ENCODE measurements around the gene BEAN1. TPM values are rescaled to one million over a fixed set of nuclear protein-coding genes. Genes with fewer than 3 reads are reported as not detected.
A peak's percentile ranks its signal among the peaks of the same experiment; 100 is the strongest.

Gene BEAN1
- total RNA-seq, 1 donor from 2014 or later = not detected

DNA sequence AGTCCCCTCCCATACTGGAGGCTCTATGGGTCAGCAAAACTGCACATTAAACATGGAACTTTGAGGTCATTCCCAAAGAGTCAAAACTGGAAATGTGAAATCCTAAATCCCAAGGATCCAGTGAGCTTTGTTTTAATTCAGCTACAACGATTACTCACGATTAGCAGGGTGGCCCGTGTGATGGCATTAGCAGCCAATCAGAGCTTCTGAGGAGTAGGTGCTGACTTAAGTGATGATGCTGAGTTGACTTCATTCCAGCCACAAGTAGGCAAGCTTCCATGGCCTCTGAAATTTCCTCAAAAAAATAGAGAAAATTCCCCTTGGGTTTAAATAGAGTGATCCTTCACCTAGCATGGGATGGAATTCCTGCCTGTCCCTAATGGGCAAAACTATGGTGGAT is 28.1 kb upstream of the BEAN1 start:
- DNase-seq (ENCODE audit: low spot score in 2 of 2) = no peak
- no peaks in the 10 kb centered on the region for H3K9me3 ChIP-seq
- no peaks in the 10 kb centered on the region for H3K27me3 ChIP-seq
- no peak overlapping the region for H3K27ac ChIP-seq
- peaks cover 0 to 5% of the 10 kb centered on the region in 2 donors for H3K4me1 ChIP-seq
- no peak overlapping the region for H3K4me3 ChIP-seq
- H3K36me3 ChIP-seq = no peaks in the 10 kb centered on the region
- TF ChIP-seq, protein P1, sequence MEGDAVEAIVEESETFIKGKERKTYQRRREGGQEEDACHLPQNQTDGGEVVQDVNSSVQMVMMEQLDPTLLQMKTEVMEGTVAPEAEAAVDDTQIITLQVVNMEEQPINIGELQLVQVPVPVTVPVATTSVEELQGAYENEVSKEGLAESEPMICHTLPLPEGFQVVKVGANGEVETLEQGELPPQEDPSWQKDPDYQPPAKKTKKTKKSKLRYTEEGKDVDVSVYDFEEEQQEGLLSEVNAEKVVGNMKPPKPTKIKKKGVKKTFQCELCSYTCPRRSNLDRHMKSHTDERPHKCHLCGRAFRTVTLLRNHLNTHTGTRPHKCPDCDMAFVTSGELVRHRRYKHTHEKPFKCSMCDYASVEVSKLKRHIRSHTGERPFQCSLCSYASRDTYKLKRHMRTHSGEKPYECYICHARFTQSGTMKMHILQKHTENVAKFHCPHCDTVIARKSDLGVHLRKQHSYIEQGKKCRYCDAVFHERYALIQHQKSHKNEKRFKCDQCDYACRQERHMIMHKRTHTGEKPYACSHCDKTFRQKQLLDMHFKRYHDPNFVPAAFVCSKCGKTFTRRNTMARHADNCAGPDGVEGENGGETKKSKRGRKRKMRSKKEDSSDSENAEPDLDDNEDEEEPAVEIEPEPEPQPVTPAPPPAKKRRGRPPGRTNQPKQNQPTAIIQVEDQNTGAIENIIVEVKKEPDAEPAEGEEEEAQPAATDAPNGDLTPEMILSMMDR (IDR thresholded peaks at IDR 0.05) = no peak
- intact Hi-C loops (cut with DNase I) = no loop called here

DNA sequence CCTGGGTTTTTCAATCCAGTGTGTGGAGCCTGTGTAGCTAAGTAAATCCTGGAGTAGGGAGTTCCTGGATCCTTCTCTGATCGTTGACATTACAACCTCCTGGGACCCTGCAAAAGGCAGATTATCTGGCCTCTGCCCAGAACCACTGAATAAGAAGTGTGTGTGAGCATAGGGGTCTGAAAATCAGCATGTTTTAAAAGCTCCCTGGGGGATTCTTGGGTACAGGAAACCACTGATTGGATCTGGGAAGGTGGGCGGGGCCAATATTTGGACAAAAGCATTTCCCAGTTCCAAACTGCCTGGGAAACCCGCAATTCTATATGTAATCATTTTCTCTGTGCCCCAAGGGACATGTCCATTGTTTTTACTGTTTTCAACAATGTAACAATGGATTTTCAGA is 27.2 kb upstream of the BEAN1 start:
- intact Hi-C loops (cut with DNase I) = no loop called here
- Histone ChIP-seq H3K27ac (no peak overlapping the region), H3K4me3 (no peak overlapping the region), H3K9me3 (no peaks in the 10 kb centered on the region), H3K4me1 (peaks cover 0 to 5% of the 10 kb centered on the region in 2 donors), H3K36me3 (no peaks in the 10 kb centered on the region), H3K27me3 (no peaks in the 10 kb centered on the region)
- DNase-seq (ENCODE audit: low spot score in 2 of 2) = peak in 1 of 2 donors; percentile 41
- TF ChIP-seq, protein P1 (IDR thresholded peaks at IDR 0.05) = no peak

DNA sequence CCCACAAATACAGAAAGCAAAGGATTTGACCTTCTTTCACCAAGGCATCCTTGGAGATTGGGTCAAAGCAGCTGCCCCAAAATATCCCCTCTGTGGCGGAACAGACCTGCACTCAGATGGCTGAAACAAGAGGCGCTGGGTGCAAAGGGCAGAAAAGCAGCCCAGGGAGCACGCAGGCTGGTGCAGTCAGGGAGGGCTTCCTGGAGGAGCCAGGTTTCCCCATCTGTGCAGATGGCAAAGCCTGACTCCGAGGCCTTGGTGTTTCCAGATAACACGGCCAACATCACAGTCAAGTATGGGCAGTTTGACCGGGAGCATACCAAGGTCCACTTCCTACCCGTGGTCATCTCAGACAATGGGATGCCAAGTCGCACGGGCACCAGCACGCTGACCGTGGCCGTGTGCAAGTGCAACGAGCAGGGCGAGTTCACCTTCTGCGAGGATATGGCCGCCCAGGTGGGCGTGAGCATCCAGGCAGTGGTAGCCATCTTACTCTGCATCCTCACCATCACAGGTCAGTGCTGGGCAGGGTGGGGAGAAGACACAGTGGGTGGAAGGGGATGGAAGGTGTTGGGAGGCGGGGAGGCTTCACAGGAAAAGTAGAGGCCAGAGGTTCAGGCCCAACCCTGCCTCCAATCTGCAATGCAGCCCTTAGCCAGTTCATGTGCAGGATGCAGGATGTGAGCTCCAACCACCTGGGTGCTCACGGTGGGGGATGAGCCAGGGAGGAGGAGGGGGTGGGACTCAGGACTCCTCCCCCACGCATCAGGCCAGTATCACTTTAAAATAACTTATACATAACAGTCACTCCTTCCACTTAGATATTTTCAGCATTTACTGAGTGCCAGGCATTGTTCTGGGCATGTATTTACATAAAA is 26.4 kb upstream of the BEAN1 start:
- peak in 1 of 2 donors; percentile 57 for DNase-seq (ENCODE audit: low spot score in 2 of 2)
- no peaks in the 10 kb centered on the region for H3K27me3 ChIP-seq
- no peak overlapping the region for H3K4me3 ChIP-seq
- H3K9me3 ChIP-seq = no peaks in the 10 kb centered on the region
- no peaks in the 10 kb centered on the region for H3K36me3 ChIP-seq
- TF ChIP-seq, protein P1 (IDR thresholded peaks at IDR 0.05) = no peak
- peaks cover 0 to 5% of the 10 kb centered on the region in 2 donors for H3K4me1 ChIP-seq
- peak overlapping the region; percentile 37 to 57 for H3K27ac ChIP-seq
- intact Hi-C loops (cut with DNase I) = no loop called here

DNA sequence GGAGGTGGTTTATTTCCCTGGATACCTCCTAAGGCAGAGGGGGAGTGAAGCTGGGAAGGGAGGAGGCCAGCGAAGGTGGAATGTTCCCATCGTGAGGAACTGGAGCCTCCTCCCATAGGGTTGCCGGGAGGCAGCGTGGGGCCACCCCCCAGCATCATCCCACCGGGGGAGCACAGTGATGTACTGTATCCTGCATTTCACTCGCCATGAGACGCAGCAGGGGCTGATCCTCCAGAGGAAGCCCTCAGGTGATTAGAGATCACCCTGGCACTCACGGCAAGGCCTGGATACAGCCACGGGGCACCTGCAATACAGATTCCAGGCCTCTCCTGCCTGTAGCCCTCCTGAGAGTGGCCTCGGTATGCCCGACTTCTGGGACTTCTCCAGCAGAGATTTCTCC is 25.5 kb upstream of the BEAN1 start:
- peak overlapping the region; percentile 37 to 57 for H3K27ac ChIP-seq

DNA sequence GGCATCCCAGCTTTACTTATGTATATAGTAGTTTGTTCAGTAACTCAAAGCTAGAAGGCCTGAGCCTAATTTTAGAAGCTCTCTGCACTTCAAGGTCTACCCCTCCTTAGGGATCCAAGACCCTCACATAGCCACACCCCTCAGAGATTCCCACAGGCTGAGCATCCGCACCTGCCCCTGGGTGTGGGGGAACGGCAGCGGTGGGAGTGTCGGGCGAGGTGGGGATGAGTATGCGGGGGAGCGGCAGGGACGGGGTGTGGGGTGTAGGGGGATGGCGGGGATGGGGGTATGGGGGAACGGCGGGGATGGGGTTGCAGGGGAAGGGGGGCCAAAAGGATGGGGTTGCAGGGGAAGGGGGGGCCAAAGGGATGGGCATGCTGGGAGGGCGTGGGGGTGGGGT is 24.9 kb upstream of the BEAN1 start:
- Histone ChIP-seq H3K4me1 (peaks cover 0 to 8% of the 10 kb centered on the region in 2 donors), H3K27ac (no peak overlapping the region), H3K27me3 (no peaks in the 10 kb centered on the region), H3K9me3 (no peaks in the 10 kb centered on the region), H3K36me3 (no peaks in the 10 kb centered on the region), H3K4me3 (no peak overlapping the region)
- TF ChIP-seq, protein P1 (IDR thresholded peaks at IDR 0.05) = no peak
- intact Hi-C loops (cut with DNase I) = no loop called here
- no peak for DNase-seq (ENCODE audit: low spot score in 2 of 2)

More for the DNA sequence above, 25.5 kb upstream of the BEAN1 start:
- peaks cover 0 to 5% of the 10 kb centered on the region in 2 donors for H3K4me1 ChIP-seq
- H3K9me3 ChIP-seq = no peaks in the 10 kb centered on the region
- H3K27me3 ChIP-seq = no peaks in the 10 kb centered on the region
- H3K36me3 ChIP-seq = no peaks in the 10 kb centered on the region
- intact Hi-C loops (cut with DNase I) = no loop called here
- TF ChIP-seq, protein P1 (IDR thresholded peaks at IDR 0.05) = no peak
- H3K4me3 ChIP-seq = no peak overlapping the region
- DNase-seq (ENCODE audit: low spot score in 2 of 2) = peak in 1 of 2 donors; percentile 55

Measured in ascending aorta (tissue), 2 donors.